Small intestine (tissue), 7 donors: ENCODE results near the gene IQGAP3. TPM values are rescaled to one million over a fixed set of nuclear protein-coding genes. Genes with fewer than 3 reads are reported as not detected.

ENCODE experiments used
- DNase-seq, 2 donors: peaks; one replicate each; pipeline versions ENCODE4 v3.0.0 to v3.0.0-alpha.2; 2013
- FAIRE-seq: peaks from 2 replicates; lab custom pipeline; 2012; peaks lifted over from hg19 to GRCh38; lab: Jason Lieb, UNC
- H3K27ac ChIP-seq, 3 donors: one replicate each; pipeline ENCODE4 v1.5.1; 2013; ENCODE audit warnings: low read length in 2 of 3, mild to moderate bottlenecking in 2 of 3, control low read depth in 1 of 3, inconsistent platforms in 1 of 3, low read depth in 1 of 3, moderate library complexity in 1 of 3
- H3K27me3 ChIP-seq, 3 donors: one replicate each; pipeline ENCODE4 v1.6.1; 2013; ENCODE audit warnings: low read length in 3 of 3, inconsistent platforms in 1 of 3; ENCODE audit not compliant: control insufficient read depth in 3 of 3, insufficient read depth in 3 of 3
- H3K36me3 ChIP-seq, 3 donors: one replicate each; pipeline ENCODE4 v1.6.1; 2013; ENCODE audit warnings: low read length in 3 of 3, inconsistent platforms in 1 of 3, low read depth in 1 of 3, mild to moderate bottlenecking in 1 of 3, moderate library complexity in 1 of 3; ENCODE audit not compliant: control insufficient read depth in 3 of 3, insufficient read depth in 2 of 3
- H3K4me1 ChIP-seq, 3 donors: one replicate each; pipeline ENCODE4 v1.6.1; 2013; ENCODE audit warnings: low read length in 2 of 3, inconsistent platforms in 1 of 3, low read depth in 1 of 3, mild to moderate bottlenecking in 1 of 3, moderate library complexity in 1 of 3; ENCODE audit not compliant: control insufficient read depth in 3 of 3, insufficient read depth in 2 of 3
- H3K4me3 ChIP-seq, 3 donors: one replicate each; pipeline ENCODE4 v1.5.1; 2013; ENCODE audit warnings: low read length in 3 of 3, control low read depth in 1 of 3, inconsistent platforms in 1 of 3, low read depth in 1 of 3, mild to moderate bottlenecking in 1 of 3, moderate library complexity in 1 of 3
- H3K9me3 ChIP-seq, 2 donors: one replicate each; pipeline ENCODE4 v1.6.1; 2013; ENCODE audit warnings: low read depth in 1 of 2, low read length in 1 of 2; ENCODE audit not compliant: control insufficient read depth in 2 of 2, insufficient read depth in 1 of 2
- WGBS, 3 donors: extraction: QIAGEN DNeasy Blood & Tissue Kit; methylation state at CpG; one replicate each; pipeline ENCODE4 v1.1.7; 2013; 5-methylcytosine and 5-hydroxymethylcytosine counted together
- polyA plus RNA-seq, 4 donors: library from polyadenylated mRNA; stranded (reverse) in 3 of 4; unstranded in 1 of 4; fragments of 200-250 nt in 3 of 4; fragments of 120-200 nt in 1 of 4; gene quantifications; one replicate each; pipeline versions ENCODE4 v1.2.1 to v1.2.3, GENCODE V29; 2013
- donor health status: healthy with polysubstance abuse.
- donor health status: control.
- donor health status: control.
- donor health status: Bipolar disorder and iron deficiency.
- donor health status: healthy.

The IQGAP3 gene
- polyA plus RNA-seq, 4 donors: 0.54 to 13.8 (median 7.3) TPM

GRCh38 chr1:156490401-156491032, 81.8 kb downstream of the IQGAP3 start:
- DNase-seq (no peak), FAIRE-seq (no peak)
- Histone ChIP-seq H3K36me3 (peaks cover 0 to 84% (median 0%) of the 10 kb centered on the region in 3 donors), H3K9me3 (no peaks in the 10 kb centered on the region), H3K27me3 (no peaks in the 10 kb centered on the region), H3K4me3 (no peak overlapping the region), H3K4me1 (peaks cover 15 to 59% (median 54%) of the 10 kb centered on the region in 3 donors), H3K27ac (peak overlapping the region in 2 of 3 donors; percentile 13 to 75)
- 21 to 46% (median 38%) methylated on average over 10 of the region's 10 CpGs for WGBS, 3 donors

DNA sequence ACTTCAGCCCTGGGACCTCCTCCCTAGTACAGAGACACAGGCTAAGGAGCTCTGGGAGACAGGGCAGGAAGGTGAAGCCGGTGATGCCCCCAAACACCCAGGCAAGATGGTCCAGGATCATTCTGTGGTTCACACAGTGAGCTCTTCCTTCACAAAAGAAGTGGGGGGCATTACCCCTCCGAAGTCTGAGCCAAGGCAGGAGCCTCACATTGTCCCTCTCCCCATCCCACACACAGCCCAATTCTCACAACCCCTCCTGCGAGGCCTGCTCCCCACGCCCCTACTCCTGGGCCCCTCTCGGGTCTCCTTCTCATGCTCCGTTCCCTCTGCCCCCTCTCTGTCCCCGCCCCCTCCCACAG, 82.5 kb downstream of the IQGAP3 start:
- H3K36me3 ChIP-seq: peaks cover 0 to 82% (median 0%) of the 10 kb centered on the region in 3 donors

DNA sequence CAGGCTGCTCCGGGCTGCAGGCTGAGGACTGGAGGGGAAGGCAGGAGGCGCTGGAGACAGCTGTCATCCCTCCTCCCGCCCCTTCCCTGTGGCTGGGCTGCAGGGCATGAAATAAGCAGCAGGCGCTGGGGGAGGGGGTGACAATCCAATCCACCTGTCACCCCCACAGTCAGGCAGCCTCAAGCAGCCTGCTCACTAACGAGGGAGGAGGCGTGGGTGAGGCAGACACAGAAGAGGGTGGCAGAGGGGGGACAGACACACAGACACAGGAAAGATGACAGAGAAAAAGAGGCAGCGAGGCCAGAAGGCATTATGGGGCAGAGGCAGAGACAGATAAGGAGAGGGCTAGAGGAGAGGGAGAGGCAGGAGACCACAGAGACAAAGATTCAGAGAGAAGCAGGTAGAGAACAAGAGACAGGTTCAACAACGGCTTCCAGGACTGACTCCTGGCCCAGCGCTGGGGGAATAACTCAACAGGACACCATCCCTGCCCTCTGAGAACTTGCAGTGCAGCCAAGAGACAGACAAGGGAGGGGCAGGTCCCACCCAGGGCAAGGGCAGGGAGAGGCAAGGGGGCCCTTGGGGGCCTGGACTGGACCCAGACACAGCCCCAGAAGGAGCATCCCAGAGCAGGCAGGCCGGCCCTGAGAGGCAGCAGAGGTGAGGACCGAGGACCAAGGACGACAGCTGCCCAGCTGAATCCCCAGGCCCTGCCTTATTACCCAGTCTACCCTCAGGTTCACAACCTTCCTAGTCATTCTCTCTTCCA, 83.0 kb downstream of the IQGAP3 start:
- Histone ChIP-seq H3K9me3 (no peaks in the 10 kb centered on the region), H3K27me3 (no peaks in the 10 kb centered on the region), H3K4me1 (peaks cover 15 to 55% (median 50%) of the 10 kb centered on the region in 3 donors), H3K36me3 (peaks cover 0 to 82% (median 0%) of the 10 kb centered on the region in 3 donors), H3K4me3 (no peak overlapping the region), H3K27ac (peak overlapping the region; percentile 13 to 75 (median 41))
- WGBS, 3 donors: 19 to 20% (median 19%) methylated on average over 12 of the region's 12 CpGs
- DNase-seq: peak in 1 of 2 donors; percentile 45
- FAIRE-seq: no peak

More for the DNA sequence above, 82.5 kb downstream of the IQGAP3 start:
- DNase-seq (no peak), FAIRE-seq (no peak)
- H3K9me3 ChIP-seq: no peaks in the 10 kb centered on the region
- 35 to 61% (median 46%) methylated on average over 7 of the region's 7 CpGs for WGBS, 3 donors
- peaks cover 15 to 59% (median 51%) of the 10 kb centered on the region in 3 donors for H3K4me1 ChIP-seq
- peak overlapping the region; percentile 13 to 75 (median 41) for H3K27ac ChIP-seq
- no peak overlapping the region for H3K4me3 ChIP-seq
- no peaks in the 10 kb centered on the region for H3K27me3 ChIP-seq

DNA sequence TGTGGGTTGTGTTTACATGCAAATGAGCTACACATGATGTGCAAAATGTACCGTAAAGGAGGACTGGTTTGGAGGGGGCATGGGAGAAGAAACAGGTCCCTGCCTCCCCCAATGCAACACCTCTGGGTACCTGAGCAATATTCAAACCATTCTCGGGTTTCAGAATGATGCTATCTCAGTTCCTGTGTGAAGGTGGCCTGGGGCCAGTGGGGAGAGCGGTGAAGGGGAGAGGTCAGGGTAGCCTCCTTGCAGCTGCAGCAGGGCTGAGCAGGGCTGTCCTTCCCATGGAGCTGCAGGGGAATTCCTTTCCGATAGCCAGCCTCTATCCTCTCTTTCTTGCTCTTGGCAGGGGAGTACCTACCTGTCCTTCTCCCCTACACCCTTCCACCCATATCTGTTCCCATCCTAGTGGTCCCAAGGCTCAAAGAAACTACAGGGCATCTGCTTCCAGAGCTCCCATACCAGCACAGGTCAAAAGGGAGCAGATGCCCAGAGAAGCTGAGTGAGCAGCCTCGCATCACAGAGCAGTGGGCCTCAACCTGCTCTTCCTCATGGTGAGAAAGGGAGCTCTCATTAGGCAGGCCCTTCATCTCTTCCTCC, 83.7 kb downstream of the IQGAP3 start:
- 61 to 84% (median 68%) methylated on average over 5 of the region's 5 CpGs for WGBS, 3 donors
- Histone ChIP-seq H3K36me3 (peaks cover 0 to 79% (median 0%) of the 10 kb centered on the region in 3 donors), H3K4me1 (peaks cover 15 to 48% (median 43%) of the 10 kb centered on the region in 3 donors), H3K27ac (peak overlapping the region in 1 of 3 donors; percentile 75), H3K27me3 (no peaks in the 10 kb centered on the region), H3K4me3 (no peak overlapping the region), H3K9me3 (no peaks in the 10 kb centered on the region)
- no peak for FAIRE-seq
- DNase-seq: no peak

GRCh38 chr1:156487862-156488261, 84.5 kb downstream of the IQGAP3 start:
- 58 to 63% (median 60%) methylated on average over 4 of the region's 4 CpGs for WGBS, 3 donors
- DNase-seq (no peak), FAIRE-seq (no peak)
- peaks cover 15 to 40% (median 36%) of the 10 kb centered on the region in 3 donors for H3K4me1 ChIP-seq
- H3K4me3 ChIP-seq: no peak overlapping the region
- peaks cover 0 to 79% (median 4%) of the 10 kb centered on the region in 3 donors for H3K36me3 ChIP-seq
- no peaks in the 10 kb centered on the region for H3K27me3 ChIP-seq
- peak overlapping the region in 1 of 3 donors; percentile 69 for H3K27ac ChIP-seq
- H3K9me3 ChIP-seq: no peaks in the 10 kb centered on the region

- Histone ChIP-seq H3K9me3 (no peaks in the 10 kb centered on the region), H3K4me1 (peaks cover 14 to 30% (median 25%) of the 10 kb centered on the region in 3 donors), H3K27me3 (no peaks in the 10 kb centered on the region), H3K36me3 (peaks cover under 1 to 79% (median 9%) of the 10 kb centered on the region in 3 donors), H3K27ac (peak overlapping the region in 1 of 3 donors; percentile 69), H3K4me3 (no peak overlapping the region)
- no peak for FAIRE-seq
- WGBS, 3 donors: 75 to 86% (median 78%) methylated on average over 7 of the region's 7 CpGs
- DNase-seq: no peak
Observed at GRCh38 chr1:156486421-156487344, 85.7 kb downstream of the IQGAP3 start.

- FAIRE-seq (no peak), DNase-seq (no peak)
- Histone ChIP-seq H3K4me3 (no peak overlapping the region), H3K27me3 (no peaks in the 10 kb centered on the region), H3K9me3 (no peaks in the 10 kb centered on the region), H3K36me3 (peaks cover 3 to 80% (median 15%) of the 10 kb centered on the region in 3 donors), H3K27ac (no peak overlapping the region), H3K4me1 (peaks cover 11 to 23% (median 18%) of the 10 kb centered on the region in 3 donors)
- WGBS, 3 donors: 76 to 95% (median 85%) methylated on average over 3 of the region's 3 CpGs
Observed at GRCh38 chr1:156485984-156486383, 86.4 kb downstream of the IQGAP3 start.
